SU-DHL-6 (cell line): Measurements from ENCODE around the gene FAM118A.

Source experiments
- H2AFZ ChIP-seq: fragments of 200-600 bp; sonication (generic); 2 replicates; pipeline ENCODE4 v1.6.1; 2014; ENCODE audit warnings: low read depth, mild to moderate bottlenecking, moderate library complexity, mixed read lengths, antibody characterized with exemption, low read length; ENCODE audit not compliant: severe bottlenecking
- H3F3A ChIP-seq: fragments of 200-600 bp; shearing (Covaris generic); 2 replicates; pipeline ENCODE4 v1.6.0; 2016; ENCODE audit warnings: antibody characterized with exemption, mild to moderate bottlenecking; ENCODE audit not compliant: insufficient read depth
- H3K27ac ChIP-seq: fragments of 200-600 bp; sonication (generic); 2 replicates; pipeline ENCODE4 v1.5.1; 2016; ENCODE audit warnings: low read depth, mild to moderate bottlenecking, low read length, moderate library complexity, mixed read lengths
- H3K27me3 ChIP-seq: fragments of 200-600 bp; sonication (generic), shearing (Covaris generic); 2 replicates; pipeline ENCODE4 v1.6.0; 2014; ENCODE audit warnings: mild to moderate bottlenecking, low read length
- H3K36me3 ChIP-seq: fragments of 200-600 bp; sonication (generic); 2 replicates; pipeline ENCODE4 v1.6.1; 2014; ENCODE audit warnings: mild to moderate bottlenecking, low read length, mixed read lengths
- H3K4me2 ChIP-seq: fragments of 300-600, 200-600 bp; shearing (Covaris generic), sonication (generic); 2 replicates; pipeline ENCODE4 v1.6.0; 2014; ENCODE audit warnings: low read length, low read depth, mild to moderate bottlenecking; ENCODE audit not compliant: poor library complexity, severe bottlenecking
- H3K4me3 ChIP-seq: fragments of 200-600 bp; sonication (generic); 2 replicates; pipeline ENCODE4 v1.5.1; 2014; ENCODE audit warnings: antibody characterized with exemption, low read length, mild to moderate bottlenecking, mixed read lengths; ENCODE audit not compliant: insufficient read depth, poor library complexity, severe bottlenecking
- H3K79me2 ChIP-seq: fragments of 200-600 bp; sonication (generic); 2 replicates; pipeline ENCODE4 v1.6.1; 2014; ENCODE audit warnings: mild to moderate bottlenecking, low read length, moderate library complexity; ENCODE audit not compliant: insufficient read depth
- H3K9ac ChIP-seq: fragments of 200-600 bp; sonication (generic); 2 replicates; pipeline ENCODE4 v1.7.0; 2014; ENCODE audit warnings: mild to moderate bottlenecking, low read length
- H3K9me2 ChIP-seq: fragments of 200-600 bp; sonication (generic); replicated peaks from 2 replicates; pipeline ENCODE4 v1.6.1; 2014; ENCODE audit warnings: low read length; ENCODE audit not compliant: insufficient read depth
- H3K9me3 ChIP-seq: fragments of 200-600 bp; sonication (generic); 2 replicates; pipeline ENCODE4 v1.6.1; 2014; ENCODE audit warnings: low read length, mixed read lengths; ENCODE audit not compliant: insufficient read depth
- H4K20me1 ChIP-seq: fragments of 200-600 bp; sonication (generic); 2 replicates; pipeline ENCODE4 v1.6.1; 2014; ENCODE audit warnings: low read depth, mild to moderate bottlenecking, antibody characterized with exemption, low read length, moderate library complexity, mixed read lengths
- CTCF ChIP-seq: fragments of 200-600 bp; sonication (generic); IDR thresholded peaks from one replicate; pipeline ENCODE4 v1.5.1; 2017; ENCODE audit warnings: antibody characterized with exemption, mild to moderate bottlenecking, low read length, moderate library complexity; ENCODE audit not compliant: insufficient read depth, poor library complexity, severe bottlenecking
- EZH2phosphoT487 ChIP-seq: fragments of 200-600 bp; sonication (generic), shearing (Covaris generic); conservative IDR thresholded peaks from 2 replicates; pipeline ENCODE4 v1.6.1; 2018; ENCODE audit warnings: mild to moderate bottlenecking, antibody characterized with exemption, low read length, moderate library complexity, mixed read lengths

FAM118A gene

GRCh38 chr22:45308391-45308956 lies 1.3 kb upstream of the FAM118A start:
- Histone ChIP-seq H3F3A (no peaks in the 10 kb centered on the region), H2AFZ (peak overlapping the region; percentile 88), H4K20me1 (no peaks in the 10 kb centered on the region), H3K4me2 (peak overlapping the region; percentile 67), H3K27me3 (no peaks in the 10 kb centered on the region), H3K27ac (no peak overlapping the region), H3K4me3 (no peak overlapping the region), H3K79me2 (peaks cover 6% of the 10 kb centered on the region; the same call in 1 of the 2 replicates), H3K36me3 (no peaks in the 10 kb centered on the region), H3K9ac (no peak overlapping the region), H3K9me2 (no peaks in the 10 kb centered on the region), H3K9me3 (no peaks in the 10 kb centered on the region)
- TF ChIP-seq EZH2phosphoT487 = no peak
- no peak for TF ChIP-seq CTCF

- Histone ChIP-seq H3K36me3 (no peaks in the 10 kb centered on the region), H3K79me2 (peaks cover 6% of the 10 kb centered on the region; the same call in 1 of the 2 replicates), H2AFZ (peak overlapping the region; percentile 88), H3K27ac (no peak overlapping the region), H3F3A (no peaks in the 10 kb centered on the region), H3K9me3 (no peaks in the 10 kb centered on the region), H4K20me1 (no peaks in the 10 kb centered on the region), H3K4me2 (peak overlapping the region; percentile 67), H3K27me3 (no peaks in the 10 kb centered on the region), H3K4me3 (peak overlapping the region; percentile 40), H3K9me2 (no peaks in the 10 kb centered on the region), H3K9ac (peak overlapping the region; percentile 76)
- TF ChIP-seq CTCF (no peak), EZH2phosphoT487 (no peak)
Observed at GRCh38 chr22:45308957-45309421, 745 bp upstream of the FAM118A start.

GRCh38 chr22:45310331-45310976 lies 720 bp downstream of the FAM118A start:
- Histone ChIP-seq H3K9me2 (no peaks in the 10 kb centered on the region), H4K20me1 (no peaks in the 10 kb centered on the region), H3K27me3 (no peaks in the 10 kb centered on the region), H2AFZ (peak overlapping the region; percentile 39), H3K79me2 (peaks cover 6% of the 10 kb centered on the region; the same call in 1 of the 2 replicates), H3K36me3 (no peaks in the 10 kb centered on the region), H3K9ac (peak overlapping the region; percentile 76), H3F3A (no peaks in the 10 kb centered on the region), H3K9me3 (no peaks in the 10 kb centered on the region), H3K27ac (peak overlapping the region; percentile 42; the same call in 1 of the 2 replicates), H3K4me3 (peak overlapping the region; percentile 80), H3K4me2 (peak overlapping the region; percentile 85)
- TF ChIP-seq CTCF = no peak
- TF ChIP-seq EZH2phosphoT487 = no peak
